GM13976 (cell line): Measurements from ENCODE around the gene NOB1.

Source experiments
- DNase-seq: peaks from one replicate; pipeline ENCODE4 v3.0.0; 2012; ENCODE audit warnings: low spot score
- in situ Hi-C: fragments of 300-500 bp; cut with MboI; formaldehyde crosslinking; loops from one replicate; pipeline ENCODE4 v1.12.0; 2022; ENCODE audit warnings: low sequenced_read_pairs, mixed read lengths, inconsistent platforms; ENCODE audit not compliant: unreplicated experiment
- TF ChIP-seq, protein P1 (sequence below): IDR thresholded peaks from 2 replicates; pipeline ENCODE4 v1.5.1; 2012; ENCODE audit warnings: borderline replicate concordance, mild to moderate bottlenecking; ENCODE audit not compliant: insufficient read depth; ENCODE audit errors: extremely low read depth, missing control alignments, control extremely low read depth

Gene NOB1

DNA sequence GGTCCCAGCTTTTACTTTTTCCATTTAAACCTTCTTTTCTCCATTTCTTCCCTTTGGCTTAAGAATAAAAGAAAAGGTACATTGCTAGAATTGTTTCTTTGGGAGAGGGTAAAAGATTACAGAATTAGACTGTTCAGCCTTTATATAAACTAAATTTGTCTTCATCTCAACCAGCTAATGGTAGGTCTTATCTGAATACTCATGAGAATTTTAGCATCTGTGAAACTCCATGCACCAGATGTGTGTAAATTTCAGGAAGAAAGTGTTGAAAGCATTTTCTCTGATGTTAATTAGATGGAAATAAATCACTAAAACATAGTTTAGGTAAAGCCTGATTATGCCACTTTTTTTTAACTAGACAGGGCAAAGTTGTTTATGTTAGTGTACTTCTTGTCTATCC is 53.3 kb downstream of the NOB1 start:
- DNase-seq: no peak
- TF ChIP-seq, protein P1, sequence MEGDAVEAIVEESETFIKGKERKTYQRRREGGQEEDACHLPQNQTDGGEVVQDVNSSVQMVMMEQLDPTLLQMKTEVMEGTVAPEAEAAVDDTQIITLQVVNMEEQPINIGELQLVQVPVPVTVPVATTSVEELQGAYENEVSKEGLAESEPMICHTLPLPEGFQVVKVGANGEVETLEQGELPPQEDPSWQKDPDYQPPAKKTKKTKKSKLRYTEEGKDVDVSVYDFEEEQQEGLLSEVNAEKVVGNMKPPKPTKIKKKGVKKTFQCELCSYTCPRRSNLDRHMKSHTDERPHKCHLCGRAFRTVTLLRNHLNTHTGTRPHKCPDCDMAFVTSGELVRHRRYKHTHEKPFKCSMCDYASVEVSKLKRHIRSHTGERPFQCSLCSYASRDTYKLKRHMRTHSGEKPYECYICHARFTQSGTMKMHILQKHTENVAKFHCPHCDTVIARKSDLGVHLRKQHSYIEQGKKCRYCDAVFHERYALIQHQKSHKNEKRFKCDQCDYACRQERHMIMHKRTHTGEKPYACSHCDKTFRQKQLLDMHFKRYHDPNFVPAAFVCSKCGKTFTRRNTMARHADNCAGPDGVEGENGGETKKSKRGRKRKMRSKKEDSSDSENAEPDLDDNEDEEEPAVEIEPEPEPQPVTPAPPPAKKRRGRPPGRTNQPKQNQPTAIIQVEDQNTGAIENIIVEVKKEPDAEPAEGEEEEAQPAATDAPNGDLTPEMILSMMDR: no peak
- in situ Hi-C loops: no loop called here

DNA sequence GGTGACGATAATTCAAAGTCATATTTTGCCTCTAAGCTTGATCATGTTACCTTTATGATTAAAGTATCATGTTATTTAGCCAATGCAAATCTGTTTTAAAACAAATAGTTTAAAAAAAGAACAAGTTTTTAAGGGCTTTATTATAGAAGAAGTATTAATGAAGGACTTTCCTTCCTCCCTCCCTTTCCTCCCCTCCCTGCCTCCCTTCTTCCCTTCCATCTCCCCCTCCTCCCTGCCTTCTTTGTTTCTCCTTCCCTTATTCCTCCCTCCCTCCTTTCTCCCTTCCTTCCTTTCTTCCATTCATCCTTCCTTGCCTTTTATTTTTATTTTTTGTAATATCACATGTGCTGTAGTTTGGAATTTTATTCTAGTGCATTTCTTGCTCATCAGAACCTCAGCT is 54.8 kb downstream of the NOB1 start:
- TF ChIP-seq, protein P1: no peak

DNA sequence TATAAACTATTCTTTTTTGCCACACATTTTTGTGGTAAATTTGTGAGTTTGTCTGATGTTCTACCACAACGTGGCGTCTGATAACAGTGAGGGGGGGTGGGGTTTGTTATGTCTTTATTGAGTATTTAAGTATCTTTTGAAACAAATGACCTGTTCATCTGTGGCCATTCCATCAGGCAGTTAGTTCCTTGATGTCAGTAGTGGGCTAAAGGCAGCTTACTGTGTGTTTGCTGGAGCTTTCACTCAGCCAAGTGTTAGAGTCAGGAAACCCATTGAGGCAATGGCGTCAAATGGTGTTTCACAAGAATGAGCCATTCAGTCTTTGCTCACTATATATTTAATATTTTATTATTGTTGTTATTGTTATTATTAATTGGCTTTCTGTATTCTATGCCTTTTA is 56.3 kb downstream of the NOB1 start:
- TF ChIP-seq, protein P1: no peak
- no peak for DNase-seq
- in situ Hi-C loops: no loop called here

More for the DNA sequence above, 54.8 kb downstream of the NOB1 start:
- no peak for DNase-seq
- in situ Hi-C loops: no loop called here

GRCh38 chr16:69693916-69694315 is 60.8 kb downstream of the NOB1 start:
- TF ChIP-seq, protein P1: no peak
- DNase-seq: no peak
- in situ Hi-C loops: no loop called here

- in situ Hi-C loops: no loop called here
- TF ChIP-seq, protein P1: no peak
- DNase-seq: no peak
Measured at GRCh38 chr16:69691980-69692911, 62.5 kb downstream of the NOB1 start.
